Aorta (tissue), 5 donors: ENCODE measurements around the gene PPP2R5D. TPM values are rescaled to one million over a fixed set of nuclear protein-coding genes. Genes with fewer than 3 reads are reported as not detected.
"Not testable (repeated sequence)": the region's sequence is repeated elsewhere in the genome, so short reads cannot be mapped to it uniquely, and the experiment has no call there.

Source experiments
- ATAC-seq: fragments of 200-7000 bp; cut with Tn5 transposase; one replicate; pipeline ENCODE4 v1.9.1; 2022; ENCODE audit warnings: moderate library complexity; ENCODE audit not compliant: low FRiP score
- DNase-seq, 2 donors: peaks; one replicate each; pipeline ENCODE4 v3.0.0-alpha.2; 2020
- H3K27ac ChIP-seq, 2 donors: one replicate each; pipeline ENCODE4 v1.5.1; 2013; ENCODE audit warnings: low read length in 2 of 2, mild to moderate bottlenecking in 2 of 2, moderate library complexity in 2 of 2, control low read depth in 1 of 2, inconsistent platforms in 1 of 2, low read depth in 1 of 2
- H3K27me3 ChIP-seq, 2 donors: one replicate each; pipeline ENCODE4 v1.6.1; 2013; ENCODE audit warnings: control low read depth in 1 of 2, low read length in 1 of 2, mild to moderate bottlenecking in 1 of 2, moderate library complexity in 1 of 2; ENCODE audit not compliant: insufficient read depth in 2 of 2, control insufficient read depth in 1 of 2
- H3K36me3 ChIP-seq, 2 donors: one replicate each; pipeline ENCODE4 v1.6.1; 2013; ENCODE audit warnings: control low read depth in 1 of 2, low read length in 1 of 2, mild to moderate bottlenecking in 1 of 2; ENCODE audit not compliant: insufficient read depth in 2 of 2, control insufficient read depth in 1 of 2
- H3K4me1 ChIP-seq, 2 donors: one replicate each; pipeline ENCODE4 v1.6.1; 2013; ENCODE audit warnings: low read length in 2 of 2, control low read depth in 1 of 2, mild to moderate bottlenecking in 1 of 2, moderate library complexity in 1 of 2; ENCODE audit not compliant: insufficient read depth in 2 of 2, control insufficient read depth in 1 of 2
- H3K4me3 ChIP-seq, 2 donors: one replicate each; pipeline ENCODE4 v1.5.1; 2013; ENCODE audit warnings: low read length in 2 of 2, control low read depth in 1 of 2, mild to moderate bottlenecking in 1 of 2
- H3K9me3 ChIP-seq: one replicate; pipeline ENCODE4 v1.6.1; 2013; ENCODE audit warnings: mild to moderate bottlenecking, low read length; ENCODE audit not compliant: control insufficient read depth
- WGBS, 2 donors: extraction: QIAGEN DNeasy Blood & Tissue Kit; methylation state at CpG; one replicate each; pipeline ENCODE4 v1.1.7; 2013; 5-methylcytosine and 5-hydroxymethylcytosine counted together
- intact Hi-C, 2 donors: fragments of 100-400 bp; cut with DNase I; formaldehyde crosslinking; loops; one replicate each; pipeline versions ENCODE4 v1.14.2 to v1.15.0; 2022
- polyA plus RNA-seq, 2 donors: library from polyadenylated mRNA; stranded (reverse); fragments of 200-250 nt; gene quantifications; one replicate each; pipeline ENCODE4 v1.2.3, GENCODE V29; 2013
- total RNA-seq, 2 donors: library from RNA; stranded (reverse); fragmentation: NEBNext Ultra II Directional; extraction: Animal tissue kit (Norgen Biotek cat#: 25700); gene quantifications; one replicate each; pipeline ENCODE4 v1.2.1, GENCODE V29; 2021
- donor health status: healthy with polysubstance abuse.
- donor health status: Bipolar disorder and iron deficiency.
- donor health status: DM: no; HTN: no; CAD: no.
- donor health status: DM: no; HTN: no; CAD: no.
- donor health status: DM: yes; HTN: yes; CAD: no.

Gene PPP2R5D
- total and polyA plus RNA-seq, 4 donors, result 20.3 to 31.7 (median 27.2) TPM

GRCh38 chr6:42996513-42996912 lies 12.1 kb downstream of the PPP2R5D start:
- Histone ChIP-seq H3K36me3 (no peaks in the 10 kb centered on the region), H3K9me3 (no peaks in the 10 kb centered on the region), H3K4me3 (no peak overlapping the region), H3K27ac (no peak overlapping the region), H3K27me3 (no peaks in the 10 kb centered on the region), H3K4me1 (no peaks in the 10 kb centered on the region)
- DNase-seq (no peak), ATAC-seq (no peak)
- intact Hi-C loops, result no loop called here

GRCh38 chr6:42998205-42998604 lies 13.8 kb downstream of the PPP2R5D start:
- H3K9me3 ChIP-seq, DNase-seq, H3K27me3 ChIP-seq, H3K36me3 ChIP-seq, H3K27ac ChIP-seq, intact Hi-C loops, H3K4me1 ChIP-seq, ATAC-seq, H3K4me3 ChIP-seq: not testable (repeated sequence)
- WGBS, 2 donors, result 92 to 93% methylated on average over 9 of the region's 9 CpGs

DNA sequence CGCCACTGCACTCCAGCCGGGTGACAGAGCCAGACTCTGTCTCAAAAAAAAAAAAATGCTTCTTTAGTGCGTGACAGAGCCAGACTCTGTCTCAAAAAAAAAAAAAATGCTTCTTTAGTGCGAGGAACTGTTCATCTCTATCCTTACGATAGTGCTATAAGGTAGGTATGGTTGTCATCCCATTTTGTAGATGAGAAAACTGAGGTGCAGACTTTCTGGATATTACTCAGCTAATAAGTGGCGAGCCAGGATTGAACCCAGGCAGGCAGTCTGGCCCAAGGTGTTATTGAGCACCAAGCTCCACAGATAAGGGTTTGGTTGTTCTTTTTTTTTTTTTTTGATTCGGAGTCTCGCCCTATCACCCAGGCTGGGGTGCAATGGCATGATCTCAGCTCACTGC lies 17.5 kb downstream of the PPP2R5D start:
- 93 to 96% methylated on average over 8 of the region's 8 CpGs for WGBS, 2 donors

DNA sequence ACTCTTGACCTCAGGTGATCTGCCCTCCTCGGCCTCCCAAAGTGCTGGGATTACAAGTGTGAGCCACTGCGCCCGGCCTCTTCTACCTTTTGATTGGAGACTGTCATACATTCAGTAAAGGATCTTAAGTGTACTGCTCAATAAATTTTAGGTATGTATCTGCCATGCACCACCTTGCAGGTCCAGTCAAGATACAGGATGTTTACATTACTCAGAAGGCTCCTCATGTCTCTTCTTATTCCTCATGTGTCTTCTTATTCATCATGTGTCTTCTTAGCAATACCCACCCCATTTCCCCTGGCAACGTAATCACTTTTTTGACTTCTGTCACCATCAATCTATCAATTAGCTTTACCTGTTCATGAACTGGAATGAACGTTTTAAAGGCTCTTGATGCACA lies 21.5 kb downstream of the PPP2R5D start:
- intact Hi-C loops, result no loop called here
- Histone ChIP-seq H3K27ac (no peak overlapping the region), H3K36me3 (peaks cover 0 to 2% of the 10 kb centered on the region in 2 donors), H3K4me3 (no peak overlapping the region), H3K27me3 (no peaks in the 10 kb centered on the region), H3K4me1 (no peaks in the 10 kb centered on the region), H3K9me3 (no peaks in the 10 kb centered on the region)
- no peak for ATAC-seq
- WGBS, 2 donors, result 88 to 93% methylated on average over 5 of the region's 5 CpGs
- no peak for DNase-seq

More for the DNA sequence above, 17.5 kb downstream of the PPP2R5D start:
- no peaks in the 10 kb centered on the region for H3K27me3 ChIP-seq
- H3K27ac ChIP-seq, result no peak overlapping the region
- intact Hi-C loops, result no loop called here
- no peaks in the 10 kb centered on the region for H3K9me3 ChIP-seq
- no peak for DNase-seq
- no peak for ATAC-seq
- no peak overlapping the region for H3K4me3 ChIP-seq
- peaks cover 0 to 2% of the 10 kb centered on the region in 2 donors for H3K36me3 ChIP-seq
- no peaks in the 10 kb centered on the region for H3K4me1 ChIP-seq

DNA sequence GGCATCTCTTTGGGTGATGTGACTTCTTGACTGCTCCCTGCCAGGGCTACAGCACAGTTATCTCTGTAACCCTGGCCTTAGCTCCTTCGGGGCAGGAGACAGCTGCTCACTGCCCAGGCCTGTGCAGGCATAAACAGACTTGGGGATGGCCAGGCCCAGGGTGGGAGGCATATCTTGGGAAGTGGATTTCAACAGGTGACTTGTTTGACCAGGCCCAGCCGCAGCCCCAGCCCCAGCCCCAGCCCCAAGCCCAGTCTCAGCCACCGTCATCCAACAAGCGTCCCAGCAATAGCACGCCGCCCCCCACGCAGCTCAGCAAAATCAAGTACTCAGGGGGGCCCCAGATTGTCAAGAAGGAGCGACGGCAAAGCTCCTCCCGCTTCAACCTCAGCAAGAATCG lies 21.9 kb downstream of the PPP2R5D start:
- intact Hi-C loops, result no loop called here

DNA sequence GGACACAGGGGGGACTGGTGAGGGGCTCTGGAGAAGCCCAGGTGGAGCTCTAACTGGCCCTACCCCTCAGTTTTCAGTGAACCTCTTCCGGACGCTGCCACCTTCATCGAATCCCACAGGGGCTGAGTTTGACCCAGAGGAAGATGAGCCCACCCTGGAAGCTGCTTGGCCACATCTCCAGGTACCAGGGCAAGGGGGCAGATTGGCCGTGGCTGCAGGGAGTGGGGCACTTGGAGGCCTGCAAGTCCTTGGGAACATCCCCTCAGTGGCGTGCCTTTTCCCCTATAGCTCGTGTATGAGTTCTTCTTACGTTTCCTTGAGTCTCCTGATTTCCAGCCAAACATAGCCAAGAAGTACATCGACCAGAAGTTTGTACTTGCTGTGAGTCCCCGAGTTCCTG lies 22.8 kb downstream of the PPP2R5D start:
- H3K4me3 ChIP-seq, result no peak overlapping the region
- no peaks in the 10 kb centered on the region for H3K27me3 ChIP-seq
- ATAC-seq, result no peak
- H3K27ac ChIP-seq, result no peak overlapping the region
- no peaks in the 10 kb centered on the region for H3K9me3 ChIP-seq
- no peaks in the 10 kb centered on the region for H3K4me1 ChIP-seq
- WGBS, 2 donors, result 88 to 91% methylated on average over 9 of the region's 9 CpGs
- no peak for DNase-seq
- H3K36me3 ChIP-seq, result peaks cover 2 to 3% of the 10 kb centered on the region in 2 donors
- intact Hi-C loops, result no loop called here

More for the DNA sequence above, 21.9 kb downstream of the PPP2R5D start:
- ATAC-seq, result no peak
- Histone ChIP-seq H3K27me3 (no peaks in the 10 kb centered on the region), H3K27ac (no peak overlapping the region), H3K36me3 (peaks cover 1 to 2% of the 10 kb centered on the region in 2 donors), H3K9me3 (no peaks in the 10 kb centered on the region), H3K4me3 (no peak overlapping the region), H3K4me1 (no peaks in the 10 kb centered on the region)
- 92 to 97% methylated on average over 11 of the region's 11 CpGs for WGBS, 2 donors
- DNase-seq, result no peak

DNA sequence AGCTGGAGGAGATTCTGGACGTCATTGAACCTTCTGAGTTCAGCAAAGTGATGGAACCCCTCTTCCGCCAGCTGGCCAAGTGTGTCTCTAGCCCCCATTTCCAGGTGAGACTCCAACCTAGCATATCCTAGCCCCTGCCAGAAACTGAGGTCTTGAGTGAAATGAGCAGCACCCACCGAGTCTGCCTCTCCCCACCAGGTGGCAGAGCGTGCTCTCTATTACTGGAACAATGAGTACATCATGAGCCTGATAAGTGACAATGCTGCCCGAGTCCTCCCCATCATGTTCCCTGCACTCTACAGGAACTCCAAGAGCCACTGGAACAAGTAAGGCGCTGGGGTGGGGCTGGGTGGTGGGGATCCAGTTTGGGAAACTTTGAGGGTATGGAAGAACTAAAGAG lies 24.8 kb downstream of the PPP2R5D start:
- H3K36me3 ChIP-seq, result peaks cover 2 to 3% of the 10 kb centered on the region in 2 donors
- no peak for DNase-seq
- 56 to 57% methylated on average over 6 of the region's 6 CpGs for WGBS, 2 donors
- H3K27ac ChIP-seq, result no peak overlapping the region
- no peak for ATAC-seq
- H3K27me3 ChIP-seq, result no peaks in the 10 kb centered on the region
- no peaks in the 10 kb centered on the region for H3K4me1 ChIP-seq
- intact Hi-C loops, result no loop called here
- no peaks in the 10 kb centered on the region for H3K9me3 ChIP-seq
- H3K4me3 ChIP-seq, result no peak overlapping the region

DNA sequence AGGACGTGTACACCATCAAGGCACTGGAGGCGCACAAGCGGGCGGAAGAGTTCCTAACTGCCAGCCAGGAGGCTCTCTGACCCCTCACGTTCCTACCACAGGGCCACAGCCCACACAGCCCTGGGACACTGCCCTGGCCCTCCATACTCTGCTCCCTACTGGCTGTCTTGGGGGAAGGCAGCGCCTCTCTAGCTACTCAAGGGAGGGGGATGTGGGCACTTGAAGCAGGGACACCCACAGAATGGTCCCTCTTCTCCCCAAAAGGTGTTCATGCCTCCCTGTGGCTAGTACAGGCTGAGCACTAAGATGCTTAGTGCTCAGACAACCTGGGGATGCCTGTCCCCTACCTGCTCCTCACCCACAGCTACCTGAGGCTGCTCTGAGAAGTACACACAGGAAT lies 26.8 kb downstream of the PPP2R5D start:
- Histone ChIP-seq H3K4me3 (no peak overlapping the region), H3K36me3 (peaks cover 0 to 3% of the 10 kb centered on the region in 2 donors), H3K27ac (no peak overlapping the region), H3K4me1 (no peaks in the 10 kb centered on the region), H3K9me3 (no peaks in the 10 kb centered on the region), H3K27me3 (no peaks in the 10 kb centered on the region)
- intact Hi-C loops, result loop anchor here in 1 of 2 donors (5.0 kb wide), 1 partner anchor 34 kb away; the partner anchor contains the start of gene PEX6
- ATAC-seq (no peak), DNase-seq (no peak)
- WGBS, 2 donors, result 69% methylated on average over 6 of the region's 6 CpGs

DNA sequence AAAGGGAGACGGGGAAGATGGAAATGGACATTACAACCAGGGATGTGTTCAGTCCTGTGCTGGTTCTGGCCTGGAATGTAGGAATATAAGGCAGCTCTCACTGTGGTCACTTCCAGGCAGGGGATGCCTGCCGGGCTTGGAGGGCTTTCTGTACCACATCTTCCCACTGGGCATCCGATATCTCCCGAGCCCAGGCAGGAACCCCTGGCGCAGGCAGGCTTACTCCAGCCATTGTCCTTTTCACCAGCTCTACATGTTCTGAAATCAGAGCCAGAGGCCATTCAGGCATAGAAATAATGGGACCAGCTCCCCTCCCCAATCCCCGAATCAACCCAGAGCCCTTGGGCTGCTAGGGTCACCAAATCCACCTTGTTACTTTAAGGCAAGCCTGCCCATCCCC lies 28.0 kb downstream of the PPP2R5D start:
- Histone ChIP-seq H3K9me3 (no peaks in the 10 kb centered on the region), H3K27ac (no peak overlapping the region), H3K4me3 (no peak overlapping the region), H3K4me1 (no peaks in the 10 kb centered on the region), H3K27me3 (no peaks in the 10 kb centered on the region), H3K36me3 (peaks cover 0 to 3% of the 10 kb centered on the region in 2 donors)
- WGBS, 2 donors, result 66 to 73% methylated on average over 6 of the region's 6 CpGs
- intact Hi-C loops, result loop anchor here in 1 of 2 donors (5.0 kb wide), 1 partner anchor 35 kb away; the partner anchor contains the start of gene PEX6
- ATAC-seq (no peak), DNase-seq (no peak)
